Thyroid gland (tissue), 4 donors: ENCODE data around the gene CNTROB. TPM values are rescaled to one million over a fixed set of nuclear protein-coding genes. Genes with fewer than 3 reads are reported as not detected.

ENCODE experiments used
- DNase-seq, 2 donors: peaks; one replicate each; pipeline ENCODE4 v3.0.0-alpha.2; 2019
- H3K27ac ChIP-seq, 3 donors: fragments of 200-600 bp; sonication (generic); 1 replicate in 2 of 3; 2 replicates in 1 of 3; pipeline ENCODE4 v1.5.1; 2016 to 2019; ENCODE audit warnings: mild to moderate bottlenecking in 1 of 3, moderate library complexity in 1 of 3
- H3K27me3 ChIP-seq: fragments of 200-600 bp; sonication (generic); one replicate; pipeline ENCODE4 v1.5.1; 2019
- H3K36me3 ChIP-seq, 2 donors: fragments of 200-600 bp; sonication (generic); one replicate each; pipeline ENCODE4 v1.5.1; 2016 to 2019
- H3K4me1 ChIP-seq, 2 donors: fragments of 200-600 bp; sonication (generic); one replicate each; pipeline ENCODE4 v1.5.1; 2017 to 2019
- H3K4me3 ChIP-seq, 3 donors: fragments of 200-600 bp; sonication (generic); replicated peaks in 1 of 3; 1 replicate in 2 of 3; 2 replicates in 1 of 3; pipeline ENCODE4 v1.5.1; 2016; ENCODE audit warnings: mild to moderate bottlenecking in 1 of 3
- H3K9me3 ChIP-seq: fragments of 200-600 bp; sonication (generic); one replicate; pipeline ENCODE4 v1.5.1; 2017
- CTCF ChIP-seq, 6 experiments: fragments of 200-600 bp in 3 of 6; fragments of 450-650 bp in 3 of 6; sonication (generic) in 3 of 6; IDR thresholded peaks; one replicate each; pipeline ENCODE4 v1.5.1; 2016 to 2019; ENCODE audit warnings: antibody characterized with exemption in 6 of 6, mild to moderate bottlenecking in 2 of 6, inconsistent platforms in 1 of 6, moderate library complexity in 1 of 6
- POLR2A ChIP-seq, 2 donors: fragments of 450-650 bp; IDR thresholded peaks; one replicate each; pipeline ENCODE4 v1.6.1; 2017; ENCODE audit warnings: antibody characterized with exemption in 2 of 2, mild to moderate bottlenecking in 2 of 2, moderate library complexity in 1 of 2
- WGBS, 2 donors: methylation state at CpG; one replicate each; pipeline ENCODE4 v1.1.5; 2017; 5-methylcytosine and 5-hydroxymethylcytosine counted together
- intact Hi-C: fragments of 100-400 bp; cut with DNase I; formaldehyde crosslinking; loops from one replicate; pipeline ENCODE4 v1.15.1; 2023
- total RNA-seq, 4 donors: library from RNA; depleted of rRNA; stranded (reverse); fragments of >200 nt; gene quantifications; one replicate each; pipeline ENCODE4 v1.2.3, GENCODE V29; 2016

CNTROB gene
- total RNA-seq, 4 donors from 2014 or later: 21.0 to 35.9 (median 28.0) TPM

- Histone ChIP-seq H3K4me1 (no peaks in the 10 kb centered on the region), H3K9me3 (no peaks in the 10 kb centered on the region), H3K27ac (no peak overlapping the region), H3K4me3 (no peak overlapping the region), H3K27me3 (no peaks in the 10 kb centered on the region), H3K36me3 (no peaks in the 10 kb centered on the region)
- no peak for DNase-seq
- intact Hi-C loops: no loop called here
- TF ChIP-seq CTCF (IDR thresholded peaks at IDR 0.05): no peak
- no peak for TF ChIP-seq POLR2A (IDR thresholded peaks at IDR 0.05)
- WGBS, 2 donors: 93 to 95% methylated on average over 6 to 8 of the region's 8 CpGs
These were observed 40.3 kb downstream of the CNTROB start for GRCh38 chr17:7972131-7972785.

- intact Hi-C loops: no loop called here
- no peak for DNase-seq
- no peak for TF ChIP-seq CTCF (IDR thresholded peaks at IDR 0.05)
- TF ChIP-seq POLR2A (IDR thresholded peaks at IDR 0.05): no peak
- Histone ChIP-seq H3K27ac (no peak overlapping the region), H3K4me1 (no peaks in the 10 kb centered on the region), H3K9me3 (no peaks in the 10 kb centered on the region), H3K4me3 (no peak overlapping the region), H3K27me3 (no peaks in the 10 kb centered on the region), H3K36me3 (no peaks in the 10 kb centered on the region)
These were observed 42.7 kb downstream of the CNTROB start for GRCh38 chr17:7974638-7975131.

DNA sequence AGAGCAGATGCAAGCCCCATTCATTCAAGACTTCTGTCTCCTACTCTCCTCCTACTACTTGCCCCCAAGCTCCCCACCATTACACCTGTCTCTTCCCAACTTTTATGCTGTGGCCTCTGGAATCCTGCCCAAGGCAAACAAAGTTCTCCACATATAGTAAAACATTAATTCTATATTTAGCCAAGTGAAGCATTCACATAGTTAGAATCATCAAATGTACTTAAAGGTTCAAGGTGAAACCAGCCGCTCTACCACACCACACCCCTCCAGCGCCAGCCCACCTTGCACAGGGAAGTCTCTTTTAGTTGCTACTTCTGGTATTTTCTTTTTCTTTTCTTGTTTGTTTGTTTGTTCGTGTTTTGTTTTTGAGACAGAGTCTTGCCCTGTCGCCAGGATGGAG is 45.0 kb downstream of the CNTROB start:
- Histone ChIP-seq H3K4me1 (no peaks in the 10 kb centered on the region), H3K36me3 (no peaks in the 10 kb centered on the region), H3K27ac (no peak overlapping the region), H3K4me3 (no peak overlapping the region), H3K9me3 (no peaks in the 10 kb centered on the region), H3K27me3 (no peaks in the 10 kb centered on the region)
- DNase-seq: no peak
- intact Hi-C loops: no loop called here
- no peak for TF ChIP-seq POLR2A (IDR thresholded peaks at IDR 0.05)
- TF ChIP-seq CTCF (IDR thresholded peaks at IDR 0.05): no peak
- 83 to 89% methylated on average over 4 of the region's 4 CpGs for WGBS, 2 donors

- H3K4me1 ChIP-seq: no peaks in the 10 kb centered on the region
- intact Hi-C loops: no loop called here
- H3K4me3 ChIP-seq: no peak overlapping the region
- WGBS, 2 donors: 91 to 93% methylated on average over 5 of the region's 5 CpGs
- no peak for DNase-seq
- H3K27ac ChIP-seq: no peak overlapping the region
- no peaks in the 10 kb centered on the region for H3K9me3 ChIP-seq
- no peaks in the 10 kb centered on the region for H3K27me3 ChIP-seq
- no peaks in the 10 kb centered on the region for H3K36me3 ChIP-seq
- no peak for TF ChIP-seq POLR2A (IDR thresholded peaks at IDR 0.05)
- no peak for TF ChIP-seq CTCF (IDR thresholded peaks at IDR 0.05)
These were observed 45.8 kb downstream of the CNTROB start for GRCh38 chr17:7977805-7978204.

GRCh38 chr17:7982173-7982572 is 50.2 kb downstream of the CNTROB start:
- intact Hi-C loops: no loop called here
- Histone ChIP-seq H3K36me3 (no peaks in the 10 kb centered on the region), H3K9me3 (no peaks in the 10 kb centered on the region), H3K4me3 (no peak overlapping the region), H3K4me1 (no peaks in the 10 kb centered on the region), H3K27me3 (no peaks in the 10 kb centered on the region), H3K27ac (no peak overlapping the region)
- DNase-seq: no peak
- 78 to 79% methylated on average over 7 of the region's 7 CpGs for WGBS, 2 donors
- no peak for TF ChIP-seq CTCF (IDR thresholded peaks at IDR 0.05)
- no peak for TF ChIP-seq POLR2A (IDR thresholded peaks at IDR 0.05)
